GM13976 (cell line): ENCODE measurements around the gene HAGHL.

Experiments
- DNase-seq: peaks from one replicate; pipeline ENCODE4 v3.0.0; 2012; ENCODE audit warnings: low spot score
- in situ Hi-C: fragments of 300-500 bp; cut with MboI; formaldehyde crosslinking; loops from one replicate; pipeline ENCODE4 v1.12.0; 2022; ENCODE audit warnings: low sequenced_read_pairs, mixed read lengths, inconsistent platforms; ENCODE audit not compliant: unreplicated experiment
- TF ChIP-seq, protein P1 (sequence below): IDR thresholded peaks from 2 replicates; pipeline ENCODE4 v1.5.1; 2012; ENCODE audit warnings: borderline replicate concordance, mild to moderate bottlenecking; ENCODE audit not compliant: insufficient read depth; ENCODE audit errors: extremely low read depth, missing control alignments, control extremely low read depth

The HAGHL gene

DNA sequence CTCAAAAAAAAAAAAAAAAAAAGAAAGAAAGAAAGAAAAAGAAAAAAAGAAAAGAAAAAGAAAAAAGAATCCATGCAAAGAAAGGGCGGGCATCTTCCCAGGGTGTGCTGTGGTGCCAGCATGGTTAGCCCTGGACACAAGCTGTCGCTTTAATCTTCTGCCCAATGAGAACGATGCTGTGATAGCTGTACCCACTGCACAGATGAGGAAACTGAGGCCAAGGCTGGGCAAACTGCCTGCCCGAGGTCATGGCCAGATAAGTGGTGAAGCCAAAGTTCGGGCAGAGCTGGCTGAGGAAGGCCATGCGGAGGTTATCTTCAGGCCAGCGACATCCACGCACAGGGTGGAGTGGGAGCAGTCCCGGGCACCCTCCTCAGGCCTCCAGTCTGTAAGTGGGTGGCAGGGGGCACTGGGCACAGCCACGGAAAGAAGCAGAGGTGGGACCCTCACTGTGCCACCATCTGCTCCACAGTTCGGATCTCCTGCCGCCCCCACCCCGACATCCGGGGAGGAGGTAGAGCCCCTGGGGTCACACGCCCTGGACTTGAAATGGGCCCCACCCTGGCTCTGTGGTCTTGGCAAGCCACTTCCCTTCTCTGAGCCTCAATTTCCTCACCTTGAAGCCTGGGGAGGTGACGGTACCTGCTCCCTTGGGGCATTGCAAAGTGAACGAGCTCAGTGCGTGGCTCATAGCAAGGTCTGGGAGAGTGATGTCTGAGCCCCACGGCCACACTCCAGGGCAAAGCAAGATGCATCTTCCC, 27.8 kb upstream of the HAGHL start:
- TF ChIP-seq, protein P1, sequence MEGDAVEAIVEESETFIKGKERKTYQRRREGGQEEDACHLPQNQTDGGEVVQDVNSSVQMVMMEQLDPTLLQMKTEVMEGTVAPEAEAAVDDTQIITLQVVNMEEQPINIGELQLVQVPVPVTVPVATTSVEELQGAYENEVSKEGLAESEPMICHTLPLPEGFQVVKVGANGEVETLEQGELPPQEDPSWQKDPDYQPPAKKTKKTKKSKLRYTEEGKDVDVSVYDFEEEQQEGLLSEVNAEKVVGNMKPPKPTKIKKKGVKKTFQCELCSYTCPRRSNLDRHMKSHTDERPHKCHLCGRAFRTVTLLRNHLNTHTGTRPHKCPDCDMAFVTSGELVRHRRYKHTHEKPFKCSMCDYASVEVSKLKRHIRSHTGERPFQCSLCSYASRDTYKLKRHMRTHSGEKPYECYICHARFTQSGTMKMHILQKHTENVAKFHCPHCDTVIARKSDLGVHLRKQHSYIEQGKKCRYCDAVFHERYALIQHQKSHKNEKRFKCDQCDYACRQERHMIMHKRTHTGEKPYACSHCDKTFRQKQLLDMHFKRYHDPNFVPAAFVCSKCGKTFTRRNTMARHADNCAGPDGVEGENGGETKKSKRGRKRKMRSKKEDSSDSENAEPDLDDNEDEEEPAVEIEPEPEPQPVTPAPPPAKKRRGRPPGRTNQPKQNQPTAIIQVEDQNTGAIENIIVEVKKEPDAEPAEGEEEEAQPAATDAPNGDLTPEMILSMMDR: no peak
- DNase-seq: no peak
- in situ Hi-C loops: no loop called here

DNA sequence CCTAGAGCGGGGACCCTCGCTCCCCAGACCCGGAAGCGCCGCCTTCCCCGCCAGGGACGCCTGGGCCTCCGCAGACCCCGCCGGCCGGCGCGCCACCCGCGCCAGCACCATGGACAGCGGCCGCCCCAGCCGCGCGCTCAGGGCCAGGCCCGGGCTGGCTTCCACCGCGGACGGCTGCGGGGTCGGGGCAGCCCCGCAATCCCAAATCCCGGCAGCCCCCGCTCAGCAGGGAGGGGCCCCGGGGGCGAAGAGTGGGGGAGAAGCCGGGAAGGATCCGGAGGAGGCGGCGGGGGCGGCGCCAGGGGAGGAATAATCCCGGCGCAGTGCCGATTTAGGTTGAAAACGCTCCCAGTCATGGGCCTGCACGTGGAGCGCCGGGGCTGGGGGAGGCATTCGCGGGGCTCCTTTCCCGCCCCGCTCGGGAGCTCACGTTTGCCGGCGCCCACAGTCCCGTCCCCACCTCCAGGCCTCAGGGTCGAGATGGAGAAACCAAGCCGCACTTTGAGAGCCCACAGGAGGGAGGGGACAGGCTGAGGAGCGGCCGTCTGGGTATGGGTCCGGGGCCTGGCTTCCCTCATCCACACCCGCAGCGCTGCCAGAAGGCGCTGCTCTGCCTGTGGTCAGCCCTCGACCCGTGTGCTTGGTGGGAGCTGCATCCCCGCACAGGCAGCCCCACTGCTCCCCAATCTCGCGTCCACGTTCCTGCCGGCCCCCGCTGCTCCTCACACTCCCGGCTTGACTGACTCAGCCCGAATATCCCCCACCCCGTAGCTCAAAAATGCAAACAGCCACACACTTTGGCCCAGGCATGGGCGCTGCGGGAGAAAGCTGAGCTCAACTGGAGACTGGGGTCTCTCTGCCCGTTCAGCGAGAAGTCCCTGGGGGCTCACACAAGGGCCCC, 26.0 kb upstream of the HAGHL start:
- in situ Hi-C loops: no loop called here
- TF ChIP-seq, protein P1: no peak
- peak; percentile 70 for DNase-seq

DNA sequence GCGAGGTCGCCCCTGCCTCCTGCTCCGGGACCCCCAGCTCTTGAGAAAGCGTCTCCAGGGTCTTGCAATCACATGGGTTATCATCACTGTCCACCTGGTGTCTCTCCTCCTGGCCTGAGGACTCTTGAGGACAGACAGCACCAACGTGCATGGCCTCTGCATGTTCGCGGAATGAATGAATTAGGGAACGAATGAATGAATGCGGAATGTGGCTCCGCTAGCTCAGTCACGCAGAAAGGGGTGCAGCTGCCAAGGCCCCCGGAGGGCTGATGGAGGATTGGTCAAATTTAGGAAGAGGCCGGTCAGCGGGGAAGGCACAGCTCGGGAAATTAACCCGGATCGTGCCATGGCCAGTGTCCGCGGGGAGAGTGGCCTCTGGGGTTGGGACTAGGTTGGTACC, 24.6 kb upstream of the HAGHL start:
- TF ChIP-seq, protein P1: no peak
- no peak for DNase-seq
- in situ Hi-C loops: no loop called here

DNA sequence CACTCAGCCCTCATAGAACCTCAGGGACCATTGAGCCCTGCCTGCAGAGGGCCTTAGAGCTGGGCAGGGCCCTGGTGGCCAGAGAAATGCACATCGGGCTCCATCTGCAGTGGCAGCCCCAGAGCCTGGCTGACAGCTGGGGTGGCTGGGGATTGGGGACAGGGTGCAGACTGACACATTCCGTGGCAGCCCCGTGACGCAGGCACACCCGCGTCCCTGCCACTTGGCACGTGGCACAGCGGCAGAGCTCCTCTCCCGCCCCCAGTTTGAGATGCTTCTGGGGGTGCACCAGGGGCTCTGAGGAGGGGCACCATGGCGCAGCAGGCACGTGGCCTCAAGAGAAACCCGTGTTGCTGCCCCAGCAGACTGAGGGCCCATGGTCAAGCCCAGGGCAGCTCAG, 23.5 kb upstream of the HAGHL start:
- no peak for DNase-seq
- in situ Hi-C loops: no loop called here
- TF ChIP-seq, protein P1: no peak

DNA sequence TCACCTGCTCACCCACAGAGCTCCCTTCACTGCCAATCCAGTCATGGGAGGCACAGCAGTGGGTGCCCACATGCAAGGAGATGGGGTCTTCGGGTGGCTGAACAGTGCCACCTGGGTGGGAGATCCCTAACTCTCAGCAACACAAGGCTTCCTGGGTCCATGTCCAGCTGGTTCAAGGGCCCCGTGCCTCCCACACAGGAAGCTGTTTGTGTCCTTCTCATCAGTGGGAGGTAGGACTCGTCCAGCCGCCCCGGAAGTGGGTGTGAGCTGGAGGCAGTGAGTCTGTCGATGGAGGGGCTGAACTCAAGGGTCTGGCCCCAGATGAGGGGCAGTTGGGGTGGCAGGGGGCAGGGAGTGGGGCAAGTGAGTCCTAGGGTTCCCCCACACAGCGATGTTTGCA, 22.9 kb upstream of the HAGHL start:
- TF ChIP-seq, protein P1: no peak
- no peak for DNase-seq
- in situ Hi-C loops: no loop called here

DNA sequence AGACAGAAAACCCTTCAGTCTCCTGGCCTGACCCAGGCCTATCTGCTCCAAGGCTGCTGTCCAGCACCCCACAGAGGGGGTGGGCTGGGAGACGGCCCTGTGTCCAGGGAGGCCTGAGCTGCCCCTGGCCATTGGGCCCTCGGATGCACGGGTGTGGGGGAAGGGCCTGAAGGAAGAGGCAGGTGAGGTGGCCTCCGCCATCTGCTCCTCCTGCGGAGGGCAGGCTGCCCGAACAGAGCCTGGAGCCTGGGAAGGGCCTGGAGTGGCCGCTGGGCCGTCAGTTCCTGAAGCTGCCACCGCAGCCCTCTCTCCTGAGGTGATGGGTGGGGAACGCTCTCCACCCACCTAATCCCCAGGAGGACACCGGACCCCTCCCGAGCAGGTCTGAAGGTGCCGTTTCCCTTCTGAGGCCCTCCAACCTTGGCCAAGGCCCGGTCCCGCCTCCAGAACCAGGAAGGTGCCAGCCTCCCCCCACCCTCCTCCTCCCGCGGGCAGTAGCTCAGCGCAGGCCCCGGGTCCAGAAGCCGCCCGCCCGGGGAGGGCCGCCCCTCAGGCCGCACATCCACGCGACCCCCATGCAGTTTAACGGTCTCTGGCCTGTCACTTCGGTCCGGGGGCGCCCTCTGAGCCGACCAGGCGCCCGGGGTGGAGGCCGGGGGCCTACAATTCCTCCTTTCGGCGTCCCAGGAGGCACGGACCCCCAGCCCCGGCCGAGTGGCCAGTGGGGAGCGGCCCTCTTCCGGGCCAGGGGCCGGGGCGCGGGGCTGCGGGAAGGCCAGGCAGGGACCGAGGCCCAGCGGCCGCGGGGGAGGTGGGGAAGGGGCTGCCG, 22.1 kb upstream of the HAGHL start:
- TF ChIP-seq, protein P1: no peak
- in situ Hi-C loops: no loop called here
- DNase-seq: no peak
